Measurements from ENCODE around the gene PEX3. TPM values are rescaled to one million over a fixed set of nuclear protein-coding genes. Genes with fewer than 3 reads are reported as not detected.

Gene PEX3
- total RNA-seq, 1 experiment from 2014 or later = 23.8 TPM

Other genes starting within 250 kb of the PEX3 start
- 5.1 and 8.1 TPM in 2 replicates for gene ADAT2, start 110 bp upstream of the PEX3 start, total RNA-seq (2014; rRNA removed)
- gene FUCA2, start 60.9 kb downstream of the PEX3 start, total RNA-seq (2014; rRNA removed) = 49.9 and 52.8 TPM in 2 replicates
- 19.4 and 25.1 TPM in 2 replicates for gene PHACTR2, start 227.2 kb downstream of the PEX3 start, total RNA-seq (2014; rRNA removed)